Esophagus muscularis mucosa (tissue), 3 donors: ENCODE measurements around the gene LRMDA.

Experiments
- POLR2AphosphoS5 ChIP-seq, 2 donors: sonication (generic); formaldehyde crosslinking; IDR thresholded peaks; one replicate each; pipeline ENCODE4 v1.6.1; 2017; ENCODE audit warnings: antibody characterized with exemption in 2 of 2
- TF ChIP-seq, protein P1 (sequence below), 3 experiments: fragments of 200-600 bp in 2 of 3; fragments of 450-650 bp in 1 of 3; sonication (generic) in 2 of 3; IDR thresholded peaks; one replicate each; pipeline ENCODE4 v1.5.1; 2017 to 2019; ENCODE audit warnings: antibody characterized with exemption in 3 of 3, mild to moderate bottlenecking in 2 of 3, moderate library complexity in 1 of 3

DNA sequence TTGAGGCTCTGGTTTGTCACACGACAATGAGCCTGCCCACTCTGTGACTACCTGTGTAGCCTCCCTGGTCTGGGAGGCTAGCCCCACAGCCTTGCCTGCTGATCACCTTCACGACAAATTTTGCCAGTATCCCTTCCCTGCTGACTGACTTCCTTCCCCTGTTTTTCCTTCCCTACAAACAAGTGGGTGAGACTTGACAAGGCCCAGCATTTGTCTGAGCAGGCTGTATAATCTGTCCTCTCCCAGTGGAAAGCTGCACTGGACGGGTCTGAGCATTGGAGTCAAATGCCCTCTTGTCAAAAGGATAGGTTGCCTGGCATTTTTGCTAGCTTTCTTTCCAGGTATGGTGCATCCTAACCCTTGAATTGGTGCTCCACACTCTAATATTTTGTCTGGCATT, 1117.7 kb downstream of the LRMDA start:
- TF ChIP-seq POLR2AphosphoS5 (IDR thresholded peaks at IDR 0.05), result no peak
- TF ChIP-seq, protein P1, sequence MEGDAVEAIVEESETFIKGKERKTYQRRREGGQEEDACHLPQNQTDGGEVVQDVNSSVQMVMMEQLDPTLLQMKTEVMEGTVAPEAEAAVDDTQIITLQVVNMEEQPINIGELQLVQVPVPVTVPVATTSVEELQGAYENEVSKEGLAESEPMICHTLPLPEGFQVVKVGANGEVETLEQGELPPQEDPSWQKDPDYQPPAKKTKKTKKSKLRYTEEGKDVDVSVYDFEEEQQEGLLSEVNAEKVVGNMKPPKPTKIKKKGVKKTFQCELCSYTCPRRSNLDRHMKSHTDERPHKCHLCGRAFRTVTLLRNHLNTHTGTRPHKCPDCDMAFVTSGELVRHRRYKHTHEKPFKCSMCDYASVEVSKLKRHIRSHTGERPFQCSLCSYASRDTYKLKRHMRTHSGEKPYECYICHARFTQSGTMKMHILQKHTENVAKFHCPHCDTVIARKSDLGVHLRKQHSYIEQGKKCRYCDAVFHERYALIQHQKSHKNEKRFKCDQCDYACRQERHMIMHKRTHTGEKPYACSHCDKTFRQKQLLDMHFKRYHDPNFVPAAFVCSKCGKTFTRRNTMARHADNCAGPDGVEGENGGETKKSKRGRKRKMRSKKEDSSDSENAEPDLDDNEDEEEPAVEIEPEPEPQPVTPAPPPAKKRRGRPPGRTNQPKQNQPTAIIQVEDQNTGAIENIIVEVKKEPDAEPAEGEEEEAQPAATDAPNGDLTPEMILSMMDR (IDR thresholded peaks at IDR 0.05), result no peak
